ENCODE measurements around the gene HEMK1.

The HEMK1 gene

GRCh38 chr3:50616003-50616769 is 46.9 kb downstream of the HEMK1 start:
- DNase-seq (ENCODE audit: low spot score) = peak; percentile 91

GRCh38 chr3:50616770-50617095 is 47.4 kb downstream of the HEMK1 start:
- peak; percentile 98 for DNase-seq (ENCODE audit: low spot score)

GRCh38 chr3:50617096-50617791 is 47.9 kb downstream of the HEMK1 start, which contains the start of gene MAPKAPK3:
Gene MAPKAPK3, plus strand, starts transcription at chr3:50617151. Its CDS starts 415 bp downstream, at chr3:50617566.
- DNase-seq (ENCODE audit: low spot score) = peak; percentile 50

- DNase-seq (ENCODE audit: low spot score) = no peak
Observed at GRCh38 chr3:50617911-50618481, 48.7 kb downstream of the HEMK1 start.

- DNase-seq (ENCODE audit: low spot score) = no peak
Observed at GRCh38 chr3:50620420-50620819, 51.1 kb downstream of the HEMK1 start.

- DNase-seq (ENCODE audit: low spot score) = no peak
Observed at GRCh38 chr3:50620820-50621219, 51.5 kb downstream of the HEMK1 start.

GRCh38 chr3:50622881-50623280 is 53.6 kb downstream of the HEMK1 start:
- DNase-seq (ENCODE audit: low spot score) = no peak

GRCh38 chr3:50623840-50624474 is 54.6 kb downstream of the HEMK1 start:
- peak; percentile 41 for DNase-seq (ENCODE audit: low spot score)

- no peak for DNase-seq (ENCODE audit: low spot score)
Observed at GRCh38 chr3:50624634-50625033, 55.3 kb downstream of the HEMK1 start.

- DNase-seq (ENCODE audit: low spot score) = no peak
Observed at GRCh38 chr3:50625231-50626182, 56.2 kb downstream of the HEMK1 start.

- no peak for DNase-seq (ENCODE audit: low spot score)
Observed at GRCh38 chr3:50626401-50626800, 57.1 kb downstream of the HEMK1 start.

- peak; percentile 72 for DNase-seq (ENCODE audit: low spot score)
Observed at GRCh38 chr3:50627407-50628051, 58.2 kb downstream of the HEMK1 start.

- DNase-seq (ENCODE audit: low spot score) = no peak
Observed at GRCh38 chr3:50628601-50629000, 59.3 kb downstream of the HEMK1 start.

- no peak for DNase-seq (ENCODE audit: low spot score)
Observed at GRCh38 chr3:50630394-50630793, 61.1 kb downstream of the HEMK1 start.

- DNase-seq (ENCODE audit: low spot score) = no peak
Observed at GRCh38 chr3:50630877-50631276, 61.6 kb downstream of the HEMK1 start.

GRCh38 chr3:50632450-50632849 is 63.1 kb downstream of the HEMK1 start:
- peak; percentile 39 for DNase-seq (ENCODE audit: low spot score)

GRCh38 chr3:50633230-50633790 is 64.0 kb downstream of the HEMK1 start:
- no peak for DNase-seq (ENCODE audit: low spot score)

- DNase-seq (ENCODE audit: low spot score) = no peak
Observed at GRCh38 chr3:50635066-50635465, 65.7 kb downstream of the HEMK1 start.

GRCh38 chr3:50637011-50637410 is 67.7 kb downstream of the HEMK1 start:
- DNase-seq (ENCODE audit: low spot score) = no peak

GRCh38 chr3:50637945-50638344 is 68.6 kb downstream of the HEMK1 start:
- DNase-seq (ENCODE audit: low spot score) = no peak

- peak; percentile 88 for DNase-seq (ENCODE audit: low spot score)
Observed at GRCh38 chr3:50639055-50639494, 69.8 kb downstream of the HEMK1 start.
